Hematopoietic multipotent progenitor cell (in vitro differentiated cells): Measurements from ENCODE around the gene CGB5. TPM values are rescaled to one million over a fixed set of nuclear protein-coding genes. Genes with fewer than 3 reads are reported as not detected.
"Not testable (repeated sequence)": the region's sequence is repeated elsewhere in the genome, so short reads cannot be mapped to it uniquely, and the experiment has no call there.

Experiments used
- DNase-seq, 3 donors: peaks; one replicate each; pipeline ENCODE4 v3.0.0-alpha.2; 2011 to 2015; ENCODE audit warnings: low read depth in 2 of 3, low spot score in 2 of 3
- total RNA-seq: library from RNA; depleted of rRNA; stranded (reverse); fragments of >200 nt; gene quantifications from one replicate; pipeline ENCODE4 v1.2.3, GENCODE V29; 2012

Gene CGB5
- total RNA-seq = not detected

DNA sequence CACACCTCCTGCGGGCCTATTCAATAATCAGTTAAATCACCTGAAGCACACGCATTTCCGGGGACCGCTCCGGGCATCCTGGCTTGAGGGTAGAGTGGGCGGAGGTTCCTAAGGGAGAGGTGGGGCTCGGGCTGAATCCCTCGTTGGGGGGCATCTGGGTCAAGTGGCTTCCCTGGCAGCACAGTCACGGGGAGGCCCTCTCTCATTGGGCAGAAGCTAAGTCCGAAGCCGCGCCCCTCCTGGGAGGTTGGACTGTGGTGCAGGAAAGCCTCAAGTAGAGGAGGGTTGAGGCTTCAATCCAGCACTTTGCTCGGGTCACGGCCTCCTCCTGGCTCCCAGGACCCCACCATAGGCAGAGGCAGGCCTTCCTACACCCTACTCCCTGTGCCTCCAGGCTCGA, at the start of gene CGB5:
Gene CGB5, plus strand, starts transcription at position 301 of the 400 bp plus-strand sequence. CDS start 362 bp downstream, outside the sequence.
- not testable (repeated sequence) for DNase-seq

DNA sequence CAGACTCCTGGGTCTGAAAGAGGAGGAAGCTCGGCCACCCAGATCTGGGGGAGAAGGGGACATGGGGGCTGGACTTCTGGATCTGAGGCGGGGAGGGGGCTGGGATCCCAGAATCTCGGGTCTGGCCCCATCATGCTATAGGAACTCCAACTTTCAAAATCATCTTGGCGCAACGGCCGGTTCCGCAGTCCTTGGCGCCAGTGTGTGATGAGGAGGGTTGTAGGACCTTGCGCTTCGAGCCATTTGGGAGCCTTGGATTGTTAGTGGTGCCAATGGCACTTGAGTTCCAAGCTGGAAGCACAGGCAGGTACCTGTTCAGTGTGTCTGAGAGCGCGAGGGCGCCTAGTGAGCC, 49.6 kb upstream of the CGB5 start:
- DNase-seq = no peak

- peak in 2 of 3 donors; percentile 52 to 66 for DNase-seq
Observed at GRCh38 chr19:48997972-48998371, 45.7 kb upstream of the CGB5 start.

GRCh38 chr19:48999481-49000325, 43.9 kb upstream of the CGB5 start:
- peak; percentile 30 to 75 (median 50) for DNase-seq

- DNase-seq = no peak
Observed at GRCh38 chr19:49004133-49004532, 39.5 kb upstream of the CGB5 start.

DNA sequence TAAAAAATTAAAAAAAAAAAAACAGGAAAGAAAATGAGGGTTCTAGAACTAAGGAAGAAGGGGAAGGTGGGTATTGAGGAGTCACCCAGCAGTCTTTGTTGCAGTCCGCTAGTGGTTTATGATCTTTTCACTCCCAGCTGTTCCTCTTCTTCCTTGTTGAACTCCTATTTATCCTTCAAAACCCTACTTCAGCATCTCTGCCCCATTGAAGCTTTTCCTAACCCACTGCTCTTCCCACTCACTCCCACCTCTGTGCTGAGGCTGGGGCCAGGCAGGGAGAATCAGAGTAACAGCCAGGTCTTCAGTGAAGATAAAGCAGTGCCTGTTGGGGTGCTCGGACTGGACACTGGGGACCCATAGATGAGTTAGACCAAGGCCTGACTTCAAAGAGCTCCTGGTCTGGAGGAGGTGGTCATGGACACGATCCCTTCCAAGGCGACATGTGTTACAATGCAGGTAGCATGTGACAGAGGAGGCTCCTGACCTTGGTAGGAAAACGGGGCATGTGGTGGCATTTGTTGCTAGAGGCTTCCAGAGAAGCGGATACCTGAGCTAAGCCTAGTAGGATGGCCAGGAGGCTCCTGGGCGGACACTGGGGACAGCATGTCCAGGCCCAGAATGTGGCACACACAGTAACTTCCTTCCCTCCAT, 38.6 kb upstream of the CGB5 start:
- DNase-seq = no peak

- no peak for DNase-seq
Observed at GRCh38 chr19:49006905-49007304, 36.7 kb upstream of the CGB5 start.

- no peak for DNase-seq
Observed at GRCh38 chr19:49009828-49010227, 33.8 kb upstream of the CGB5 start.

DNA sequence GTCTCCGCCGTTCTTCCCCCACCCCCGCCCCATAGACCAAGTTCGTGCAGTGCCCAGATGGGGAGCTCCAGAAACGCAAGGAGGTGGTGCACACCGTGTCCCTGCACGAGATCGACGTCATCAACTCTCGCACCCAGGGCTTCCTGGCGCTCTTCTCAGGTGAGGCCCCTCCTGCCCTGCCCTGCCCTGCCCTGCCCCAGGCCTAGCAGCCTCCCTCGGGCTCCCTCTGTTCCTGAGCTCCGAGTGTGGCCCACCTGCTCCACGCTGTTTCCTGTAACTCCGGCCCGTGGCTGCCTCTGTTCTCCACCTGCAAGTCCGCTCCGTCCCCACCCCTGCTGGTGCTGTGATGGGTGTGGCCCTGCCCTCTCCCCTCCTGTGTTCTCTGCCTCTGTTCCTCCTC, 33.2 kb upstream of the CGB5 start:
- DNase-seq = no peak

GRCh38 chr19:49011194-49011593, 32.5 kb upstream of the CGB5 start:
- no peak for DNase-seq

DNA sequence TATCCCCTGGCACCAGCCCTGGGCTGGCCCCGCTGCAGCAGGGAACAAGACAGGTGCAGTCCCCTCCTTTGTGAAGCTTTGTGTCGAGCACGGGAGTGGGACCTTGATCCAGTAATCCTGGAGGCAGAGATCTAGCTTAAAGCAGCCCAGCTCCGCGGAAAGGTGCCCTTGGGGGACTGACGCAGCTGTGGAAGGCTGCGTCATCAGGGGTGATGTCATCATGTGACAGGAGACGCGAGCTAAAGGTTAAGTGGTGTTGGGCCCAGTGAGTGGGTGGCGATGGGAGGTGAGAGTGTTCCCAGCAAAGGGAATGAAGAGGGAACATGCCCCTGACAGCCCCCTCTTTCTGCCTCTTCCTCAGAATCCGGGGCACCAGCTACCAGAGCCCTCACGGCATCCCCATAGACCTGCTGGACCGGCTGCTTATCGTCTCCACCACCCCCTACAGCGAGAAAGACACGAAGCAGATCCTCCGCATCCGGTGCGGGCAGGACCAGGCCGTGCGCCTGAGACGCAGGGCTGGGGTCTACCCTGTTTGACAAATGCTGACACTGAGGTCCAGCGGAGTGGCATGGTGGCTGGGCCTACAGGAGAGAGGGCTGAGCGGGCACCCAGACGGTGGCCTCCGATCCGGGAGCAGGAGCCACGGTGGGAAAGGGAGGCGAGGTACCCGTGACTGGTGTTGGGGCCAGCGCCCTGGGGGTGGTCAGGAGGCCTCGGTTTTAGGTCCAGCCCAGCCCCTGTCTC, 29.4 kb upstream of the CGB5 start:
- no peak for DNase-seq

DNA sequence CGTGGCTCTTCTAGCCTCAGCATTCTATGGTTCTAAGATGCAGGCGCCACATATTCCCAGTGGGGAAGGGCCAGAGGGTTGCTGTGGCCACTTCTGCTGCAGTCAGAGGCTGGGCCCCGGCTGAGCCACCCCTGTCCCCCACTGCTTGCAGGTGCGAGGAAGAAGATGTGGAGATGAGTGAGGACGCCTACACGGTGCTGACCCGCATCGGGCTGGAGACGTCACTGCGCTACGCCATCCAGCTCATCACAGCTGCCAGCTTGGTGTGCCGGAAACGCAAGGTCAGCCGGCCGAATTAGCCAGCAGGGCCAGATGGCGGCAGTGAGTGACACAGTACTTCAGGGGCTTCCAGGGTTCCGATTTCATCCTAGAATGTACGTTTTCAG, 28.8 kb upstream of the CGB5 start:
- DNase-seq = no peak

DNA sequence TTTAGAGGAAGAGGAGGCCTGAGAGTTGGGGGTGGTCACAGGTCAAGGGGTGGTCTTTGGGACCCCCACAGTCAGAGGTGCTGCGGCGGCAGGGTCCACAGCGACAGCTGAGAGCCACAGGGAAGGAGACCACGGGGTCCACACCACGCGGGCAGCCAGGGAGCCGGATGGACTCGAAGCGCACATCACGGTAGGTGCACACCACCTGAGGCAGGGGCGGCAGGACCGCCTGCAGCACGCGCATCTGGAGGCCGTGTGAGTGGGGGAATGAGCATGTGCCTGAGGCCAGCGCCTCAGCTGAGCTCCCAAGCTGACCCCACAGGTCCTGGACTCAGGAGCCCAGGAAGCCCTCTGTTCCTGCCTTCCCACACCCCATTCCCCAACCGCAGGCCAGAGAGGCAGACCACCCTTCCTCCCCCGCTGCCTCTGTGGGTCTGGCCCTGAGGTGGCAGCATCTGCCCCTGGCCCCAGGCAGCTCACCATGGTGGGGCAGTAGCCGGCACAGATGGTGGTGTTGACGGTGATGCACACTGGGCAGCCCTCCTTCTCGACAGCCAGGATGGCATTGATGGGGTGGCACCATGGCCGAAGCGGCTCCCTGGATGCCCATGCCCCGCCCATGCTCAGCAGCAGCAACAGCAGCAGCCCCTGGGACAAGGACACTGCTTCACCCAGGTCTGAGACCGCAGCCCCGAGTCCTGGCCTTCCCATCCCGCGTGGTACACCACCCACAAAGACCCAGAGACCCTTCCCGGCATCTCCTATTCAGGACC, 27.4 kb upstream of the CGB5 start:
- no peak for DNase-seq

- DNase-seq = no peak
Observed at GRCh38 chr19:49017041-49017665, 26.5 kb upstream of the CGB5 start, which contains the start of gene LHB. Gene LHB (minus strand): TSS chr19:49017091. CDS start chr19:49017081, 10 bp downstream.

DNA sequence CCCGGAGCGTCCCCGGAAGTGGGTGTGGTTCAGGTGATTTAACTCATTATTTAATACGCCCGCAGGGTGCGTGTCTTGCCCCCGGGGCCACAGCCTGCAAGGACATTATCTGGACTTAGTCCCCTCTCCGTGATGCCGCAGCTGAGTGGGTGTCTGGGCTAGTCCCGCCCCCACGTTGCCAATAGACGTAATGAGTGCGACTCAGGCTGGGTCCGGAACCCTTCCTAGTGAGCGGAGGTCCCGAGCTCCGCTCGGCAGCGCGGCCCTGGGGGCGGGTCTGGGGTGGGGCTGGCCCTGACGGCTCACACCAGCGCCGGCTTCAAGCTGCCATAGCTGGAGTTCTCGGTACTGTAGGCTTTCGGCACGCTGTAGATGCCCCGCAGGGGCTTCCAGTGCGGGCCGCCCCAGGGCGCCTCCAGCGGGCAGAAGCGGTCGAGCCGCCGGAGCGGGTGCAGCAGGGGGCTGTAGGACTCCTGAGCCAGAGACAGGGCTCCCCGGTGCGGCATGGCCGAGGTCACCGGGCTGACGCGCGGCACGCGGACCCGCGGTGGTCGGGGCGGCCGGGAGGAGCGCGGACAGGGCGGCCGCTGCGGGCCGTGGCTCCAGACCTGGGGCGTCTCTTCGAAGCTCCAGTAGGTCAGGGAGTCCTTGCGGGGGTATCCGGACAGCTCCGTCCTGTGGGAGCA, 25.8 kb upstream of the CGB5 start:
- DNase-seq = peak; percentile 28 to 73 (median 69)

- peak in 1 of 3 donors; percentile 43 for DNase-seq
Observed at GRCh38 chr19:49018388-49019241, 25.0 kb upstream of the CGB5 start.

DNA sequence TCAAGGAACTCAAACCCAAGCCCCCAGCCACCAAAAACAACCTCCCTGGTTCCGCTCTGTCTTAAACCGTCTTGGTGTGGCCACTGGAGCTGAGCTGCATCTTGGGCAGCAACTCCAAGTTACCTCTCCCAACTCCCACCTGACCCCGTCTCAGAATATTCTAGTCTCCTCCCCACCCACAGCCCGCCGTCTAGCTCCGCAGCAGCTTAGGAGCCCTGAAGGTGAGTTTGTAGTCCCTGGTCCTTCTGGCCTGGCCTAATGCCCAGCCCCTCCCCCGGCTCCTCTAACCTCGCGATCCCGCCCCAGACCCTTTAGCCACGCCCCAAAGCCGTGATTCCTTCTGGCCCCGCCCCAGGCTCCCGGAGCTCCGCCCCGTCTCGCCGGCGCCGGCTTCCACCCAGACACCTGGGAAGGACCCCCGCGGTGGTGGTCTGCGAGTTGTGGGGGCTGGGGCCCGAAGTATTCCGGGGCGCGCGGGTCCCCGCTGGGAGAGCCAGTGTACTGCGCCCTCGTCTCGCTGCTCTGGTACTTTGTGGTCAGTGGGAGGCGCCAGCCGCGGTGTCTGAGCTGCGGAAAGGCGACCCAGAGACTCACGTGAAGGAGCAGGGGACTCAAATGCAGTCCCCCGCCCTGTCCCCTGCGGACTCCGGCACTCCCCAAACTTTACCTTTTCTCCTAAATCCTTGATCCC, 24.3 kb upstream of the CGB5 start:
- peak in 2 of 3 donors; percentile 38 to 46 for DNase-seq

DNA sequence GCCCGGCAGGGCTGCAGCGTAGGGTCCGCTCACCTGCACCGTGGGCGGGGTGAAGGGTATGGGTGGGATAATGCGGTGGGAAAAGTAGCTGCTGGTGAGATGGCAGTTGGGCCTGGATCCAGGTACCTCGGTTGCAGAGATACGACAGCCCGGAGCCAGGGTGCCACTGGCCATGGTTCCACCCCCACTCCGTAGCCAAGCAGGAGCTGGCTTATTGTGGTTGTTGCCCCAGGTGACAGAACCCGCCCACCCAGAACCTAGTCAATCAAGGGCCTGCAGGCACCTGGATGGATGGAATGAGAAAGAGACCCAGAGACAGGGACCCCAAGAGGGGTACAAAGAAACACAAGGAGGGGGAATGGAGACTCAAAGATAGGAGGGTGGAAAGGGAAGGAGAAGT, 23.3 kb upstream of the CGB5 start:
- DNase-seq = no peak
